H1 (cell line): Measurements from ENCODE around the gene CHPT1. TPM values are rescaled to one million over a fixed set of nuclear protein-coding genes. Genes with fewer than 3 reads are reported as not detected.

Experiments used
- CTCF ChIA-PET: fragments of 300-600 bp; sonication (Branson Sonifier 250); formaldehyde crosslinking; loops from one replicate; lab custom pipeline; 2021; ENCODE audit not compliant: partially characterized antibody; lab: Charles Lee
- POLR2A ChIA-PET: fragments of 300-600 bp; sonication (Branson Sonifier 250); formaldehyde crosslinking; loops from one replicate; lab custom pipeline; 2021; ENCODE audit warnings: inconsistent platforms; ENCODE audit not compliant: partially characterized antibody; lab: Charles Lee
- DNase-seq, 2 experiments: peaks; one replicate each; pipeline versions ENCODE4 v3.0.0 to v3.0.0-alpha.2; 2010 to 2022; ENCODE audit warnings: low spot score in 2 of 2, low read depth in 1 of 2, mixed read lengths in 1 of 2
- FAIRE-seq: peaks from 2 replicates; lab custom pipeline; 2011; peaks lifted over from hg19 to GRCh38; lab: Jason Lieb, UNC
- H2AFZ ChIP-seq: 2 replicates; pipeline ENCODE4 v1.8.1; 2012; ENCODE audit warnings: low read length, inconsistent platforms
- H2AK5ac ChIP-seq: 2 replicates; pipeline ENCODE4 v1.6.1; 2013; ENCODE audit warnings: low read depth, low read length
- H2BK120ac ChIP-seq: replicated peaks from 2 replicates; pipeline ENCODE3; 2013; ENCODE audit warnings: low read depth, low read length, inconsistent platforms
- H2BK12ac ChIP-seq: 2 replicates; pipeline ENCODE4 v1.6.1; 2013; ENCODE audit warnings: low read depth, low read length
- H2BK15ac ChIP-seq: 2 replicates; pipeline ENCODE4 v1.6.1; 2013; ENCODE audit warnings: low read length
- H2BK20ac ChIP-seq: 2 replicates; pipeline ENCODE4 v1.6.1; 2013; ENCODE audit warnings: low read length
- H2BK5ac ChIP-seq: 2 replicates; pipeline ENCODE4 v1.6.1; 2013; ENCODE audit warnings: low read depth, low read length
- H3K14ac ChIP-seq: 2 replicates; pipeline ENCODE4 v1.6.1; 2013; ENCODE audit warnings: inconsistent platforms; ENCODE audit not compliant: insufficient read length
- H3K18ac ChIP-seq: 2 replicates; pipeline ENCODE4 v1.6.1; 2013; ENCODE audit warnings: low read length; ENCODE audit errors: extremely low read depth
- H3K23ac ChIP-seq: 2 replicates; pipeline ENCODE4 v1.6.1; 2013; ENCODE audit warnings: inconsistent platforms; ENCODE audit not compliant: insufficient read length
- H3K23me2 ChIP-seq: 2 replicates; pipeline ENCODE4 v1.6.1; 2013; ENCODE audit warnings: low read depth, low read length
- H3K27ac ChIP-seq: 2 replicates; pipeline ENCODE4 v1.6.1; 2011; ENCODE audit warnings: low read depth, low read length, inconsistent platforms
- H3K27me3 ChIP-seq, 4 experiments: replicated peaks in 1 of 4; 1 replicate in 1 of 4; 2 replicates in 3 of 4; pipeline versions ENCODE4 v1.6.1 to v1.8.1; 2011 to 2013; ENCODE audit warnings: low read length in 3 of 4, mild to moderate bottlenecking in 3 of 4, inconsistent platforms in 2 of 4, mixed read lengths in 2 of 4, moderate library complexity in 1 of 4; ENCODE audit not compliant: control insufficient read depth in 3 of 4, insufficient read depth in 3 of 4; ENCODE audit errors: extremely low read depth in 1 of 4
- H3K36me3 ChIP-seq, 4 experiments: 2 replicates each; pipeline versions ENCODE4 v1.6.1 to v1.8.1; 2011 to 2013; ENCODE audit warnings: mild to moderate bottlenecking in 4 of 4, low read length in 3 of 4, moderate library complexity in 2 of 4, control low read depth in 1 of 4, inconsistent platforms in 1 of 4; ENCODE audit not compliant: insufficient read depth in 4 of 4, control insufficient read depth in 2 of 4
- H3K4ac ChIP-seq: replicated peaks from 2 replicates; pipeline ENCODE3; 2013; ENCODE audit warnings: low read length, low read depth, mixed read lengths, inconsistent platforms; ENCODE audit not compliant: insufficient read length
- H3K4me1 ChIP-seq, 4 experiments: replicated peaks in 1 of 4; 1 replicate in 1 of 4; 2 replicates in 3 of 4; pipeline versions ENCODE4 v1.6.1 to v1.8.1; 2011 to 2013; ENCODE audit warnings: low read length in 3 of 4, inconsistent platforms in 2 of 4, mixed read lengths in 1 of 4; ENCODE audit not compliant: insufficient read depth in 4 of 4, control insufficient read depth in 3 of 4
- H3K4me2 ChIP-seq, 2 experiments: 2 replicates each; pipeline versions ENCODE4 v1.6.1 to v1.8.1; 2011 to 2013; ENCODE audit warnings: low read depth in 2 of 2, low read length in 2 of 2, control low read depth in 1 of 2, inconsistent platforms in 1 of 2, mild to moderate bottlenecking in 1 of 2; ENCODE audit not compliant: insufficient read depth in 1 of 2
- H3K4me3 ChIP-seq, 4 experiments: fragments of 200-600, 300-600 bp in 1 of 4; sonication (generic), shearing (Covaris generic), sonication (Bioruptor Twin) in 1 of 4; 2 replicates each; pipeline versions ENCODE4 v1.5.1 to v1.8.1; 2011 to 2016; ENCODE audit warnings: low read length in 4 of 4, low read depth in 3 of 4, control low read depth in 2 of 4, inconsistent platforms in 2 of 4, mild to moderate bottlenecking in 2 of 4, mixed read lengths in 1 of 4, moderate library complexity in 1 of 4; ENCODE audit not compliant: insufficient read depth in 2 of 4; ENCODE audit errors: extremely low read depth in 1 of 4
- H3K56ac ChIP-seq: replicated peaks from 2 replicates; pipeline ENCODE3; 2013; ENCODE audit warnings: low read depth, mild to moderate bottlenecking, mixed read lengths, low read length, inconsistent platforms; ENCODE audit not compliant: insufficient read length
- H3K79me1 ChIP-seq: 2 replicates; pipeline ENCODE4 v1.6.1; 2013; ENCODE audit warnings: low read depth, low read length, control low read depth
- H3K79me2 ChIP-seq, 2 experiments: 2 replicates each; pipeline versions ENCODE4 v1.6.1 to v1.8.1; 2012 to 2013; ENCODE audit warnings: low read length in 2 of 2, mild to moderate bottlenecking in 2 of 2, inconsistent platforms in 1 of 2; ENCODE audit not compliant: insufficient read depth in 2 of 2, control insufficient read depth in 1 of 2
- H3K9ac ChIP-seq, 4 experiments: replicated peaks in 1 of 4; 1 replicate in 1 of 4; 2 replicates in 3 of 4; pipeline versions ENCODE4 v1.6.1 to v1.8.1; 2011 to 2013; ENCODE audit warnings: low read depth in 3 of 4, low read length in 3 of 4, control low read depth in 2 of 4, mild to moderate bottlenecking in 2 of 4, moderate library complexity in 2 of 4, inconsistent platforms in 1 of 4; ENCODE audit errors: extremely low read depth in 1 of 4
- H3K9me3 ChIP-seq, 2 experiments: 2 replicates each; pipeline versions ENCODE4 v1.6.1 to v1.8.1; 2012 to 2013; ENCODE audit warnings: mild to moderate bottlenecking in 2 of 2, moderate library complexity in 2 of 2, control low read depth in 1 of 2, inconsistent platforms in 1 of 2, low read depth in 1 of 2, low read length in 1 of 2, mixed read lengths in 1 of 2; ENCODE audit not compliant: insufficient read depth in 2 of 2
- H4K20me1 ChIP-seq, 2 experiments: replicated peaks in 1 of 2; 2 replicates each; pipeline versions ENCODE3 to v1.8.1; 2011 to 2013; ENCODE audit warnings: inconsistent platforms in 2 of 2, low read length in 2 of 2, mild to moderate bottlenecking in 1 of 2; ENCODE audit not compliant: insufficient read depth in 2 of 2, control insufficient read depth in 1 of 2
- H4K5ac ChIP-seq: 2 replicates; pipeline ENCODE4 v1.6.1; 2013; ENCODE audit warnings: low read length, low read depth, mixed read lengths, inconsistent platforms; ENCODE audit not compliant: insufficient read length
- H4K8ac ChIP-seq: 2 replicates; pipeline ENCODE4 v1.8.0; 2013; ENCODE audit warnings: mild to moderate bottlenecking, moderate library complexity, low read length, inconsistent platforms; ENCODE audit not compliant: insufficient read depth; ENCODE audit errors: extremely low read depth
- H4K91ac ChIP-seq: replicated peaks from 2 replicates; pipeline ENCODE3; 2013; ENCODE audit warnings: low read length, mixed read lengths, inconsistent platforms; ENCODE audit not compliant: insufficient read length
- BCL11A ChIP-seq, 2 experiments: IDR thresholded peaks; one replicate each; pipeline ENCODE4 v1.6.1; 2011; ENCODE audit warnings: low read depth in 2 of 2, low read length in 2 of 2, mild to moderate bottlenecking in 2 of 2
- CREB1 ChIP-seq: IDR thresholded peaks from 2 replicates; pipeline ENCODE4 v1.6.1; 2012; ENCODE audit warnings: inconsistent platforms
- EGR1 ChIP-seq: IDR thresholded peaks from 2 replicates; pipeline ENCODE4 v1.6.1; 2011; ENCODE audit warnings: low read depth, low read length, borderline replicate concordance
- EP300 ChIP-seq, 2 experiments: IDR thresholded peaks; 1 replicate in 1 of 2; 2 replicates in 1 of 2; pipeline ENCODE4 v1.6.1; 2011 to 2012; ENCODE audit warnings: low read depth in 2 of 2, low read length in 2 of 2, mild to moderate bottlenecking in 2 of 2, borderline replicate concordance in 1 of 2, inconsistent platforms in 1 of 2, moderate library complexity in 1 of 2
- HDAC6 ChIP-seq: IDR thresholded peaks from one replicate; pipeline ENCODE4 v1.7.1; 2012; ENCODE audit warnings: low read depth, mild to moderate bottlenecking, inconsistent platforms, low read length, moderate library complexity
- POU5F1 ChIP-seq: IDR thresholded peaks from 2 replicates; pipeline ENCODE4 v1.6.1; 2011; ENCODE audit warnings: low read depth, mild to moderate bottlenecking, low read length, moderate library complexity
- RBBP5 ChIP-seq: IDR thresholded peaks from 2 replicates; pipeline ENCODE4 v1.7.1; 2012; ENCODE audit warnings: low read depth, mild to moderate bottlenecking, inconsistent platforms, low read length, moderate library complexity, borderline replicate concordance
- RFX5 ChIP-seq: IDR thresholded peaks from 2 replicates; pipeline ENCODE4 v1.6.1; 2011; ENCODE audit warnings: low read depth, low read length, improper control_type of control experiment, borderline replicate concordance
- SAP30 ChIP-seq: fragments of 300-600 bp; sonication (generic); IDR thresholded peaks from 2 replicates; pipeline ENCODE4 v1.7.1; 2012; ENCODE audit warnings: low read length, moderate library complexity, mild to moderate bottlenecking, inconsistent platforms; ENCODE audit not compliant: insufficient read depth, insufficient replicate concordance
- SIN3A ChIP-seq, 2 experiments: IDR thresholded peaks in 1 of 2; conservative IDR thresholded peaks in 1 of 2; 2 replicates each; pipeline ENCODE4 v1.6.1; 2011 to 2012; ENCODE audit warnings: low read length in 2 of 2, improper control_type of control experiment in 1 of 2, low read depth in 1 of 2, mild to moderate bottlenecking in 1 of 2
- SRF ChIP-seq: IDR thresholded peaks from 2 replicates; pipeline ENCODE4 v1.6.1; 2011; ENCODE audit warnings: mild to moderate bottlenecking, low read depth, low read length, moderate library complexity
- SUZ12 ChIP-seq: fragments of 200-600 bp; sonication (generic); IDR thresholded peaks from 2 replicates; pipeline ENCODE4 v1.6.1; 2012; ENCODE audit warnings: mild to moderate bottlenecking, inconsistent platforms, low read length, moderate library complexity, mixed read lengths
- TAF1 ChIP-seq: IDR thresholded peaks from 2 replicates; pipeline ENCODE4 v1.6.1; 2011; ENCODE audit warnings: mild to moderate bottlenecking, low read depth, low read length
- ZNF274 ChIP-seq: IDR thresholded peaks from 2 replicates; pipeline ENCODE4 v1.7.0; 2012; ENCODE audit warnings: low read length, borderline replicate concordance; ENCODE audit errors: extremely low read depth
- WGBS, 2 experiments: shearing (Covaris generic) in 1 of 2; methylation state at CpG; one replicate each; pipeline versions ENCODE4 v1.1.6 to v1.1.7; 2013 to 2015; ENCODE audit warnings: low lambda C conversion rate in 2 of 2, mixed read lengths in 2 of 2, inconsistent platforms in 1 of 2, low coverage in 1 of 2, missing lambda C conversion rate in 1 of 2; ENCODE audit not compliant: insufficient replicate concordance in 2 of 2, insufficient coverage in 1 of 2, insufficient read length in 1 of 2; ENCODE audit errors: extremely low coverage in 1 of 2, missing lambda C conversion rate in 1 of 2; 5-methylcytosine and 5-hydroxymethylcytosine counted together
- polyA plus RNA-seq, 7 experiments: library from polyadenylated mRNA; depleted of rRNA in 3 of 7; stranded (reverse) in 5 of 7; unstranded in 2 of 7; fragments of >200 nt in 5 of 7; fragments of 200-250 nt in 2 of 7; gene quantifications; 1 replicate in 5 of 7; 2 replicates in 1 of 7; 4 replicates in 1 of 7; pipeline versions ENCODE4 v1.2.1 to v1.2.3, GENCODE V29; 2011 to 2013; ENCODE audit warnings: missing spikeins in 2 of 7, mixed read lengths in 2 of 7
- total RNA-seq: library from RNA; stranded (reverse); fragmentation: NEBNext Ultra II Directional; extraction: Animal tissue kit (Norgen Biotek cat#: 25700); gene quantifications from 2 replicates; pipeline ENCODE4 v1.2.1, GENCODE V29; 2021

CHPT1 gene
- total and polyA plus RNA-seq, 2 of the 8 experiments (the other 6 are each of a cell fraction or from before 2014, with no cell fraction given), result 13.3 to 22.5 TPM

DNA sequence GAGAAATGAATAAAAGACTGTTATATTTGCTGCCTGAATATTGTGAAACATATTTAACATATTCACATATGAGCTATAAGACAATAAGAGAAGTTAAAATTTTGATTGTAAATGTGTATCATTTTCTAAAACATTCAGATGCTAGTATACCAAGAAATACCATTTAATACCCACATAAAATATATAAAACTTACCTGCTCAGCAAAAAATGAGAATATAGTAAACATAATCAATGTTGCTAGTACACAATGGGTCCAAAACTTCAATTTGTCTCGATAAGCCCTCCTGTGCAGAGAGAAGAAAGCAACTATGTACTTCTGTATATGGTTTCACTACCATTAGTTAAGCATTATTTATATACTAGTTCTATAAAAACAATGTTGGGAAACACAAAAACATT lies 51.5 kb downstream of the CHPT1 start:
- no peak overlapping the region for H3K9ac ChIP-seq
- no peaks in the 10 kb centered on the region for H3K23me2 ChIP-seq
- no peak overlapping the region for H2AFZ ChIP-seq
- no peak for DNase-seq
- no peak overlapping the region for H3K4ac ChIP-seq
- no peak for FAIRE-seq
- no peak overlapping the region for H4K91ac ChIP-seq
- CTCF ChIA-PET, result interaction anchor here (0.8 kb wide), 1 partner anchor 26 kb away, joined by 3 read pairs; no protein-coding TSS in a partner anchor
- POLR2A ChIA-PET, result no interaction called here
- H2BK12ac ChIP-seq, result no peak overlapping the region
- H3K79me2 ChIP-seq, result no peaks in the 10 kb centered on the region
- peaks cover 9 to 52% (median 28%) of the 10 kb centered on the region in 4 experiments for H3K36me3 ChIP-seq
- no peak overlapping the region for H2AK5ac ChIP-seq
- no peak overlapping the region for H2BK20ac ChIP-seq
- no peak overlapping the region for H3K27ac ChIP-seq
- H2BK5ac ChIP-seq, result no peak overlapping the region
- H3K18ac ChIP-seq, result no peak overlapping the region
- no peak overlapping the region for H3K4me2 ChIP-seq
- H3K9me3 ChIP-seq, result no peaks in the 10 kb centered on the region
- H2BK15ac ChIP-seq, result no peak overlapping the region
- no peak overlapping the region for H3K23ac ChIP-seq
- no peaks in the 10 kb centered on the region for H4K20me1 ChIP-seq
- 0 out of 2 replicates have a peak, but pooled peaks cover 3% of the 10 kb centered on the region for H3K79me1 ChIP-seq
- no peak overlapping the region for H4K8ac ChIP-seq
- H4K5ac ChIP-seq, result no peak overlapping the region
- H3K14ac ChIP-seq, result no peak overlapping the region
- H3K4me1 ChIP-seq, result peaks cover 0 to 3% (median 3%) of the 10 kb centered on the region in 4 experiments; a peak in 3 of 7 replicates
- no peak overlapping the region for H3K4me3 ChIP-seq
- no peak overlapping the region for H3K56ac ChIP-seq
- H2BK120ac ChIP-seq, result no peak overlapping the region
- H3K27me3 ChIP-seq, result no peaks in the 10 kb centered on the region
- WGBS, 2 experiments, result 89% methylated on average over 1 of the region's 1 CpG; no CpG with 5 or more reads in 1 of the 2 experiments
- no peak for TF ChIP-seq SRF
- TF ChIP-seq RBBP5, result no peak
- TF ChIP-seq RFX5, result no peak
- no peak for TF ChIP-seq POU5F1
- no peak for TF ChIP-seq SIN3A (conservative IDR thresholded peaks at IDR 0.05 in 1 of 2, IDR thresholded peaks at IDR 0.05 in 1 of 2; ENCODE audit: low read depth in 1 of 2, low read length in 2 of 2)
- no peak for TF ChIP-seq ZNF274
- TF ChIP-seq EGR1, result no peak
- TF ChIP-seq EP300 (IDR thresholded peaks at IDR 0.05; ENCODE audit: borderline replicate concordance in 1 of 2, low read depth in 2 of 2, low read length in 2 of 2), result no peak
- no peak for TF ChIP-seq CREB1
- no peak for TF ChIP-seq SUZ12
- TF ChIP-seq TAF1, result no peak
- no peak for TF ChIP-seq SAP30
- no peak for TF ChIP-seq BCL11A (IDR thresholded peaks at IDR 0.05; ENCODE audit: low read depth in 2 of 2, low read length in 2 of 2)
- TF ChIP-seq HDAC6, result no peak
